Stimulated activated CD4-positive, alpha-beta T cell treated with anti-CD3 and anti-CD28 coated beads, Interleukin-12 subunit alpha, Interleukin-12 subunit beta, amount 100 ng/mL, for 4 hours (primary cell): Measurements from ENCODE around the gene MCC.

Source experiments
- DNase-seq: peaks from one replicate; pipeline ENCODE4 v3.0.0-alpha.2; 2020

Gene MCC

GRCh38 chr5:113267361-113267900 lies 220.8 kb downstream of the MCC start:
- no peak for DNase-seq

GRCh38 chr5:113266913-113267227 lies 221.4 kb downstream of the MCC start:
- no peak for DNase-seq

- DNase-seq = no peak
Measured at GRCh38 chr5:113266227-113266912, 221.9 kb downstream of the MCC start.

GRCh38 chr5:113265190-113265589 lies 223.1 kb downstream of the MCC start:
- no peak for DNase-seq

GRCh38 chr5:113264046-113264445 lies 224.2 kb downstream of the MCC start:
- DNase-seq = no peak

GRCh38 chr5:113263545-113263944 lies 224.7 kb downstream of the MCC start:
- no peak for DNase-seq

GRCh38 chr5:113262674-113263073 lies 225.6 kb downstream of the MCC start:
- no peak for DNase-seq

GRCh38 chr5:113259034-113259433 lies 229.2 kb downstream of the MCC start:
- no peak for DNase-seq

GRCh38 chr5:113257545-113257944 lies 230.7 kb downstream of the MCC start:
- no peak for DNase-seq

GRCh38 chr5:113256671-113257452 lies 231.4 kb downstream of the MCC start:
- no peak for DNase-seq

GRCh38 chr5:113255579-113256386 lies 232.5 kb downstream of the MCC start:
- DNase-seq = no peak

GRCh38 chr5:113255105-113255504 lies 233.1 kb downstream of the MCC start:
- DNase-seq = no peak

GRCh38 chr5:113253037-113253436 lies 235.2 kb downstream of the MCC start:
- DNase-seq = no peak

GRCh38 chr5:113252066-113252465 lies 236.2 kb downstream of the MCC start:
- no peak for DNase-seq

- no peak for DNase-seq
Measured at GRCh38 chr5:113250341-113250953, 237.8 kb downstream of the MCC start.

- DNase-seq = no peak
Measured at GRCh38 chr5:113249206-113249605, 239.0 kb downstream of the MCC start.

- no peak for DNase-seq
Measured at GRCh38 chr5:113246361-113246870, 241.8 kb downstream of the MCC start.

- no peak for DNase-seq
Measured at GRCh38 chr5:113245427-113246225, 242.6 kb downstream of the MCC start.

GRCh38 chr5:113244966-113245365 lies 243.3 kb downstream of the MCC start:
- DNase-seq = no peak

GRCh38 chr5:113243349-113243664 lies 244.9 kb downstream of the MCC start:
- no peak for DNase-seq

GRCh38 chr5:113242481-113243348 lies 245.5 kb downstream of the MCC start:
- DNase-seq = no peak
